ENCODE data around the gene PHYH. TPM values are rescaled to one million over a fixed set of nuclear protein-coding genes. Genes with fewer than 3 reads are reported as not detected.

PHYH gene
- polyA plus RNA-seq, 3 donors = 5.5 to 19.6 (median 19.5) TPM

DNA sequence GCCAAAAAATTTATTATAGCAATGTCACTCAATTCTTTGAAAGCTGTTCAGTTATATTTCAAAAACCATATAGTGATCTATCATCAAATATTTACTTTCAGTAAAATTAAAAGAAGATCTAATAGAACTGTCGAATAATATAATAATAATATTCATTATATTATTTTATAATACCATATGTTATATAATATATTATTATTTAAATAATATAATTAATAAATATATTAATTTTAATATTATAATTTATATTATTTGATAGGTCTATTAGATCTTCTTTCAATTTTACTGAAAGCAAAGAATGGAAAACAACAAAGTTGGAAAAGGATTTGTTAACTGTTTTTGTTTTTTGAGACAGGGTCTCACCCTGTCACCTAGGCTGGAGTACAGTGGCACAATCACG, 43.2 kb downstream of the PHYH start:
- Mint-ChIP-seq H3K4me3 (no peak overlapping the region), H3K9me3 (peaks cover 2 to 12% (median 8%) of the 10 kb centered on the region in 7 donors), H3K27me3 (ENCODE audit: low read depth in 3 of 3) (peaks cover 2 to 5% (median 2%) of the 10 kb centered on the region in 3 donors), H3K27ac (no peak overlapping the region), H3K36me3 (no peaks in the 10 kb centered on the region), H3K4me1 (no peaks in the 10 kb centered on the region)
- Histone ChIP-seq H3K9me3 (replicated peaks in 1 of 2; ENCODE audit: control insufficient read depth in 1 of 2, insufficient read depth in 1 of 2, low read length in 2 of 2) (peaks cover 0 to 4% of the 10 kb centered on the region in 2 donors), H3K4me1 (ENCODE audit: control insufficient read depth in 1 of 2, insufficient read depth in 2 of 2, low read length in 2 of 2) (no peaks in the 10 kb centered on the region), H4K20me1 (ENCODE audit: insufficient read depth, low read length) (no peaks in the 10 kb centered on the region), H3K36me3 (replicated peaks in 1 of 2; ENCODE audit: control insufficient read depth in 1 of 2, insufficient read depth in 2 of 2, low read length in 2 of 2) (no peaks in the 10 kb centered on the region), H3K27me3 (ENCODE audit: control insufficient read depth in 2 of 2, insufficient read depth in 2 of 2, low read length in 2 of 2) (no peaks in the 10 kb centered on the region), H3K4me3 (replicated peaks in 1 of 3; ENCODE audit: low read depth in 2 of 3, low read length in 3 of 3) (no peak overlapping the region), H3K9ac (ENCODE audit: insufficient read depth, low read length, poor library complexity, severe bottlenecking) (no peak overlapping the region), H2AFZ (ENCODE audit: insufficient read depth, low read depth, low read length, poor library complexity, severe bottlenecking) (no peak overlapping the region), H3K27ac (ENCODE audit: low read depth in 1 of 2, low read length in 2 of 2) (no peak overlapping the region), H3K4me2 (replicated peaks; ENCODE audit: extremely low read depth, low read length, poor library complexity, severe bottlenecking) (no peak overlapping the region), H3K79me2 (ENCODE audit: insufficient read depth, low read length) (no peaks in the 10 kb centered on the region)
- WGBS (ENCODE audit: insufficient coverage) = no CpG with 5 or more reads among the region's 2 CpGs
- no peak for TF ChIP-seq CTCF (IDR thresholded peaks at IDR 0.05)
- DNase-seq = no peak
- intact Hi-C loops (cut with micrococcal nuclease) = no loop called here

GRCh38 chr10:13253726-13254125, 46.1 kb downstream of the PHYH start:
- no peak overlapping the region for H3K4me2 ChIP-seq (replicated peaks; ENCODE audit: extremely low read depth, low read length, poor library complexity, severe bottlenecking)
- no peak overlapping the region for H3K4me3 ChIP-seq (replicated peaks in 1 of 3; ENCODE audit: low read depth in 2 of 3, low read length in 3 of 3)
- H3K9me3 ChIP-seq (replicated peaks in 1 of 2; ENCODE audit: control insufficient read depth in 1 of 2, insufficient read depth in 1 of 2, low read length in 2 of 2) = no peaks in the 10 kb centered on the region
- TF ChIP-seq CTCF (IDR thresholded peaks at IDR 0.05) = no peak
- H2AFZ ChIP-seq (ENCODE audit: insufficient read depth, low read depth, low read length, poor library complexity, severe bottlenecking) = no peak overlapping the region
- H3K9ac ChIP-seq (ENCODE audit: insufficient read depth, low read length, poor library complexity, severe bottlenecking) = no peak overlapping the region
- Mint-ChIP-seq H3K4me1 (no peaks in the 10 kb centered on the region), H3K9me3 (peaks cover 0 to 4% (median 3%) of the 10 kb centered on the region in 7 donors), H3K36me3 (no peaks in the 10 kb centered on the region), H3K27me3 (ENCODE audit: low read depth in 3 of 3) (peaks cover 2 to 3% (median 3%) of the 10 kb centered on the region in 3 donors), H3K27ac (no peak overlapping the region), H3K4me3 (no peak overlapping the region)
- no peak overlapping the region for H3K27ac ChIP-seq (ENCODE audit: low read depth in 1 of 2, low read length in 2 of 2)
- DNase-seq = no peak
- H3K79me2 ChIP-seq (ENCODE audit: insufficient read depth, low read length) = no peaks in the 10 kb centered on the region
- H3K27me3 ChIP-seq (ENCODE audit: control insufficient read depth in 2 of 2, insufficient read depth in 2 of 2, low read length in 2 of 2) = no peaks in the 10 kb centered on the region
- WGBS (ENCODE audit: insufficient coverage) = 90% methylated on average over 3 of the region's 4 CpGs
- no peaks in the 10 kb centered on the region for H3K36me3 ChIP-seq (replicated peaks in 1 of 2; ENCODE audit: control insufficient read depth in 1 of 2, insufficient read depth in 2 of 2, low read length in 2 of 2)
- H3K4me1 ChIP-seq (ENCODE audit: control insufficient read depth in 1 of 2, insufficient read depth in 2 of 2, low read length in 2 of 2) = no peaks in the 10 kb centered on the region
- intact Hi-C loops (cut with micrococcal nuclease) = no loop called here
- no peaks in the 10 kb centered on the region for H4K20me1 ChIP-seq (ENCODE audit: insufficient read depth, low read length)

All from CD14-positive monocyte (primary cell).